ENCODE data around the gene ZMYND10.

ZMYND10 gene

GRCh38 chr3:50358355-50358910 lies 12.9 kb upstream of the ZMYND10 start:
- Histone ChIP-seq H2AFZ (peak overlapping the region; percentile 72), H3K36me3 (ENCODE audit: control insufficient read depth, insufficient read depth, low read length) (no peaks in the 10 kb centered on the region), H3K9me3 (ENCODE audit: control insufficient read depth, low read length) (no peaks in the 10 kb centered on the region), H3K27me3 (ENCODE audit: control insufficient read depth, insufficient read depth, low read length) (no peaks in the 10 kb centered on the region), H3K4me2 (ENCODE audit: low read length) (peak overlapping the region; percentile 95), H3K79me2 (peaks cover 27% of the 10 kb centered on the region), H3K4me3 (ENCODE audit: low read depth, low read length) (peak overlapping the region; percentile 85), H3K9ac (peak overlapping the region; percentile 89), H3K27ac (peak overlapping the region; percentile 84), H3K4me1 (peaks cover 34% of the 10 kb centered on the region)
- no peak for TF ChIP-seq CTCF (IDR thresholded peaks at IDR 0.05)

- TF ChIP-seq CTCF (IDR thresholded peaks at IDR 0.05) = no peak
- no peak overlapping the region for H3K27ac ChIP-seq
- no peak overlapping the region for H3K9ac ChIP-seq
- H3K9me3 ChIP-seq (ENCODE audit: control insufficient read depth, low read length) = no peaks in the 10 kb centered on the region
- peak overlapping the region; percentile 95 for H3K4me2 ChIP-seq (ENCODE audit: low read length)
- H3K36me3 ChIP-seq (ENCODE audit: control insufficient read depth, insufficient read depth, low read length) = no peaks in the 10 kb centered on the region
- H3K27me3 ChIP-seq (ENCODE audit: control insufficient read depth, insufficient read depth, low read length) = no peaks in the 10 kb centered on the region
- H2AFZ ChIP-seq = no peak overlapping the region
- peak overlapping the region; percentile 85 for H3K4me3 ChIP-seq (ENCODE audit: low read depth, low read length)
- H3K79me2 ChIP-seq = peaks cover 27% of the 10 kb centered on the region
- peaks cover 34% of the 10 kb centered on the region for H3K4me1 ChIP-seq
Measured at GRCh38 chr3:50357481-50357880, 11.9 kb upstream of the ZMYND10 start.

- Histone ChIP-seq H3K36me3 (ENCODE audit: control insufficient read depth, insufficient read depth, low read length) (no peaks in the 10 kb centered on the region), H3K4me1 (peaks cover 38% of the 10 kb centered on the region), H3K79me2 (peaks cover 32% of the 10 kb centered on the region), H3K27ac (no peak overlapping the region), H3K4me2 (ENCODE audit: low read length) (peak overlapping the region; percentile 95), H3K9ac (no peak overlapping the region), H2AFZ (no peak overlapping the region), H3K9me3 (ENCODE audit: control insufficient read depth, low read length) (no peaks in the 10 kb centered on the region), H3K27me3 (ENCODE audit: control insufficient read depth, insufficient read depth, low read length) (no peaks in the 10 kb centered on the region), H3K4me3 (ENCODE audit: low read depth, low read length) (peak overlapping the region; percentile 85)
- no peak for TF ChIP-seq CTCF (IDR thresholded peaks at IDR 0.05)
Measured at GRCh38 chr3:50356553-50356952, 11.0 kb upstream of the ZMYND10 start.

GRCh38 chr3:50355829-50356552 lies 10.5 kb upstream of the ZMYND10 start:
- Histone ChIP-seq H3K4me1 (peaks cover 42% of the 10 kb centered on the region), H3K27ac (no peak overlapping the region)

More at GRCh38 chr3:50355829-50356552, 10.5 kb upstream of the ZMYND10 start:
- H3K36me3 ChIP-seq (ENCODE audit: control insufficient read depth, insufficient read depth, low read length) = no peaks in the 10 kb centered on the region
- TF ChIP-seq CTCF (IDR thresholded peaks at IDR 0.05) = no peak
- no peaks in the 10 kb centered on the region for H3K9me3 ChIP-seq (ENCODE audit: control insufficient read depth, low read length)
- H3K27me3 ChIP-seq (ENCODE audit: control insufficient read depth, insufficient read depth, low read length) = no peaks in the 10 kb centered on the region
- peak overlapping the region; percentile 95 for H3K4me2 ChIP-seq (ENCODE audit: low read length)
- peaks cover 37% of the 10 kb centered on the region for H3K79me2 ChIP-seq
- no peak overlapping the region for H2AFZ ChIP-seq
- H3K9ac ChIP-seq = no peak overlapping the region
- peak overlapping the region; percentile 85 for H3K4me3 ChIP-seq (ENCODE audit: low read depth, low read length)
